HT1080 (cell line): ENCODE data around the gene FAM20A. TPM values are rescaled to one million over a fixed set of nuclear protein-coding genes. Genes with fewer than 3 reads are reported as not detected.
"Not testable (repeated sequence)": the region's sequence is repeated elsewhere in the genome, so short reads cannot be mapped to it uniquely, and the experiment has no call there.

Source experiments
- DNase-seq: peaks from one replicate; pipeline ENCODE4 v3.0.0-alpha.2; 2015; ENCODE audit warnings: low read depth
- total RNA-seq: library from RNA; depleted of rRNA; stranded (reverse); fragments of >200 nt; shearing (Covaris generic); gene quantifications from 2 replicates; pipeline ENCODE4 v1.2.3, GENCODE V29; 2014

The FAM20A gene
- total RNA-seq, 1 experiment from 2014 or later, result not detected

DNA sequence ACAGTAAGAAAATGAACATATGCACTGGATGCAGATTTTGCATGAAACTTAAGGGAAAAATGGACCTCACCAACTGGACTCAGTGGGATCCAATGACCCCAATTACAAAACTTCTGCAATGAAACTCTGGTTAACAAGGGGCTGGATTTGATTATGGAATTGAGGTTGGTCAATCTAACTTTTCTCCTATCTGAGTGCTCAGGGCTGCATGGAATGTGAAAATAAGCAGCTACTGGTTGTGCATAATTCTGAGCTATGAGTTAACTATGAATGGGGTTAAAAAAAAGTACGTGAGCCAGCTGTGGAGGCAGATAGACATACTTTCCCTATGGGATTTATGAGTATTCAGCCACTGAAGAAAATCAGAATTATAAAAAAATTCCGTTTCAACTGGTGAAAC is 9.2 kb downstream of the FAM20A start:
- DNase-seq, result no peak

DNA sequence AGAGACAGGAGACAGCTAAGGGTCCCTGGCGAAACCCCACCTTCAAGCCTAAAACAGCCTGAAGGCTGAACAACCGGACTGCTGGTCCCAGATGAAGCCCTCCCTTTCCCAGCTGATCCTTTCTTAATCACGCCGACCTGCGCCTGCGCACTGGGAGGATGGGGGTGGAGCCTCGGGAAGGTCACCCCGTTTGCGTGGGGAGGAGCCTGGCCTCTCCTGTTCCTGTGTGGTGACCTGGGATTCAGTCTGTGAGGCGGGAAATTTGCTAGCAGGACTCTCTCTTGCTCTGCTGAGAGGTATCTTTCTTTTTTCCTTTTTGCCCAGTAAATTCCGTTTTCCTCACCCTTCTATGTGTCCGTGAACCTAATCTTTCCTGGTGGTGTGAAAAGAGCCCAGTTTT is 9.6 kb downstream of the FAM20A start:
- DNase-seq, result peak; percentile 51

DNA sequence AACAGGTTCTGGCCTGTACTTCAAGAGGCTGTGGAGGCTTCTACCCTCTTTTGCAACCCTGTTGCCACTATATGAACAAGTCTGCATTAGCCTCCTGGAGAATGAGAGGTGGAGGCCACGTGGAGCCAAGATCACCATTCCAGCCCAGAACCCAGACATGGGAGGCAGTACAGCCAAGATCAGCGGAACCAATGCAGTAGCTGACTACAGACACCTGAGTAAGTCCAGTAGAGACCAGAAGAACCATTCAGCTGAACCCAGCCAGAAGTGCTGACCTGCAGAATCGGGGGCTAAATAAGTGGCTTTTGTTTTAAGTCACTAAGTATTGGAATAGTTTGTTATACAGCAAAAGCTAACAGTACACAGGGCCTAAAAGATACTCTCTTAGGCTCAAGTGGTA is 12.1 kb downstream of the FAM20A start:
- no peak for DNase-seq

DNA sequence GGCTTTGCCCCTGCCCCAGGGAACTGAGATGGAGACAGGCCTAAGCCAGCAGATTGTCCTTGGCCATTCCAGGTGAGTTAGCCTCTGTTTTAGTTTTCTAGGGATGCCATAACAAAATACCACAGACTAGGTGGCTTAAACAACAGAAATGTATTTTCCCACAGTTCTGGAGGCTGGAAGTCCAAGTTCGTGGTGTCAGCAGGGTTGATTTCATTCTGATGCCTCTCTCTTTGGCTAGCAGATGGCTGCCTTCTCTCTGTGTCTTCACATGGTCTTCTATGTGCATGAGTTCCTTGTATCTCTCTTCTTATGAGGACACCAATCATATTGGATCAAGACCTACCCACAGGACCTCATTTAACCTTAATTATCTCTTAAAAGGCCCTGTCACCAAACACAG is 12.8 kb downstream of the FAM20A start:
- DNase-seq, result no peak

DNA sequence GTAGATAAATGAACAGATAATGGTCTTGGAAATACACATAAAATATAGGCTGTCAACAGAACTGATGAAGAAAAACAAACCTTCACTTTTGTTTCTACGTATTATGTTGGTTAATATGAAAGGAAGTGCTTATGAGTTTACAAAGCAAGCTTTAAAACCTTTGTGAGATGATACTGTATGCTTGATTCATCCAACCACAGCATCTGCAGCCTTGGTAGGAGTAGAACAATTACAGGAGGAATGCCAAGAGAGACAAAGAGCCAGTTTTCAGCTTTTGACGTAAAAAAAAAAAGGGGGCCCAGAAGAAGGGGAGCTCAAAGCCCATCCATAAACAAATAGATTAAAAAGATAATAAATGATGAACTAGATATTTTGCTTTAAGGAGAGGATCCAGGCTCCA is 13.3 kb downstream of the FAM20A start:
- DNase-seq, result no peak

DNA sequence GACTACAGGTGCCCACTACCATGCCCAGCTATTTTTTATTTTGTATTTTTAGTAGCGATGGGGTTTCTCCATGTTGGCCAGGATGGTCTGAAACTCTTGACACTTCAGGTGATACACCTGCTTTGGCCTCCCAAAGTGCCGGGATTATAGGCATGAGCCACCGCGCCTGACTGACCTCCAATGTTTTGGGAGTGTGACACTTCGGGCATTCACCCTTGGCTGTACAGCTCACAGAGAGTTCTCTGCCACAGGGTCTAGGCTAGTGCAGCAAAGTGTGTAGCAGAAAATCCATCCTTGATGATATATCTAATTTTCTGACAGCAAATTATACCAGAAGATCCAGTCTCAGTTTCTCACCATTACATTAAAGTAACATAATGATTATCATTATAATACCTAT is 14.1 kb downstream of the FAM20A start:
- DNase-seq, result no peak

DNA sequence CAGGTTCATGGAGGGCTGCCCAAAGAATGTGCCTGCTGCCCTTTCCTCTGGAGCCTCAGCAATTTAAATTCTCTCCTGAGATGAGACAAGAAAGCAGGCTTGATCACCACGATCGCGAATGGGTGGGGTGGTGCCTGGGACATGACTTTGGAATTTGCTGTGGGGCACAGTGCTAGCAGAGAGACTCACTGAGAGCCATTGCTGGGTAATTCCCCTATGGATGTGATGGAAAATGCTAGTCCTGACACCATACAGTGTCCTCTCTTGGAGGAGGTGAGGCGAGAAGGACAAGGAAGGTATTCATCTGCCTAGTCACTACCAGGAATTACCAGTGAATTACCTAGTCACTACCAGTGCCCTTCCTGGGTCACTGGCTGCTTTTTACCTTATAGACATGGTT is 15.5 kb downstream of the FAM20A start:
- no peak for DNase-seq

DNA sequence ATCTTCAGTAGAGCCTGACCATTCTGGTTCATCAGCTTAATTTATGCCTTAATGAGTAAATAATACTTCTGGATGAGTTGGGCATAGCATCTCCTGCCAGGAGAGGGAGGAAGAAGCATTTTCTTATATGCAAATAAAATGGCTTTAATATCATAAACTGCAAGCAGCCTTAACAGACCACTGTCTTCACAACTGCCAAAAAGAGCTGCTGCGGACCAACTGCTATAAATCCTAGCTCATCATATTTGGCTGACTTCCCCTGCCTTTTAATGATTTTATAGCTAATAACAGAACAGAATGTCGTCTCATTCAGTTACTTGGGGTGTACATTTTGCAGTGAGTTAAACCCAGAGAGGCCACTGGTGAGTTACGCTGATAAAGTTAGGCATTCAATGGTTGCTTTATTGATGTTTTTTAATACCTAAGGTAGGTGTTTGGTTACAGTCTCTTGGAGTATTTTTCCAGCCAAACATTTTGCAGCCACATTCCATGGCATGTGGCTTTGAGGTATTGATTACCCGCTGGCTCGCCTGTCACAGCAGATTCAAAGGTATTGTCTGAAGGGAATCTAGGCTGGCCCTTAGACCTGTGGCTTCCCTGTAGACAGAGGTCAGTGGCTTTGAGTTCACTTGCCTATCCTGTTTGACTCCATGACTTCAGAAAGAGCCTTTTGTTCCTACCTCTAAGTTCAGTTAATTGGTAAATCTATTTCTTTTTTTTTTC is 16.4 kb downstream of the FAM20A start:
- no peak for DNase-seq

DNA sequence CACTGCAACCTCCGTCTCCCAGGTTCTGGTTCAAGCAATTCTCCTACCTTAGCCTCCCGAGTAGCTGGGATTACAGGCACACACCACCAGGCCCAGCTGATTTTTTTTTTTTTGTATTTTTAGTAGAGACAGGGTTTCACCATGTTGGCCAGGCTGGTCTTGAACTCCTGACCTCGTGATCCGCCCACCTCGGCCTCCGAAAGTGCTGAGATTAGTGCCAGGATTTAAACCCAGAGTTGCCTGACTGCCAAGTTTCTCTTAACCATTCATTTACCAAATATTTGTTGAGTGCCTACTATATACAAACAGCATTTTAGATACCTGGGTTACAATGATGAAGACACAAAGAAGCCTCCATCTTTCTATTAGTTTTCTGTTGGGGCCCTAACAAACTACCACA is 18.3 kb downstream of the FAM20A start:
- DNase-seq, result not testable (repeated sequence)

DNA sequence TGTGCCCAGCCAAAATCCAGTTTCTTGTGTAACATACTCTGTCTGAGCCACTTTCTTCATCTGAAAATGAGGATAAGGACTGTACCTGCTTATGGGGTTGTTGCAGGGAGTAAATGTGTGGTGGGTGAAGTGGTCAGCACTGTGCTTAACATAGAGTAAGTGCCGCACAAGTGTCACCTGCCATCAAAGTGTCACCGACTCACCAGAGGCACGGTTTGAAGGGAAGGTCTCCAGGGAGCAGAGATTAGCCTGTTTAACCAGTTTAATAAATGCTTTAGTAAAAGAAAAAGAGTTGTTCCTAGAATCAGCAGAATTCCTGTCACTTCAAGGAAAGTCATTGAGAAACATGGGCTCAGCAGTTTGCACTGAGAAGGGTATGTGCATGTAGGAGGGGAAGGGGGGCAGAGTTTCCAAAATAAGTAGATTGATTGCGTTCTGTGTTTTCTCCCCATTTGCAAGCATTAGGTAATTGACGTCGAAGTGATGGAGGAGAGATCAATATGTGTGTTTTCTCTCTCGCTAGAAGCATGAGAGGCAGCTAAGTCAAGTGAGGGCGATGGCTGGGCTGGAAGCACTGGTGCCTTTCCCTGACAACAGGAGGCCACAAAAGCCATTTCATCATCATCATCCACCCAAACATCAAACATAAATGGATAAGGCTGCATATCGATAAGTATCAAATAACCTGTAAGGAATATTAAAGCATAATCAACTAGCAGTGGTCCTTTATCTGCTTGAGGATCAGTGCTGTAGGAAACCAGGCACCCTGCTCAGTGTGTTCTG is 19.1 kb downstream of the FAM20A start:
- no peak for DNase-seq

DNA sequence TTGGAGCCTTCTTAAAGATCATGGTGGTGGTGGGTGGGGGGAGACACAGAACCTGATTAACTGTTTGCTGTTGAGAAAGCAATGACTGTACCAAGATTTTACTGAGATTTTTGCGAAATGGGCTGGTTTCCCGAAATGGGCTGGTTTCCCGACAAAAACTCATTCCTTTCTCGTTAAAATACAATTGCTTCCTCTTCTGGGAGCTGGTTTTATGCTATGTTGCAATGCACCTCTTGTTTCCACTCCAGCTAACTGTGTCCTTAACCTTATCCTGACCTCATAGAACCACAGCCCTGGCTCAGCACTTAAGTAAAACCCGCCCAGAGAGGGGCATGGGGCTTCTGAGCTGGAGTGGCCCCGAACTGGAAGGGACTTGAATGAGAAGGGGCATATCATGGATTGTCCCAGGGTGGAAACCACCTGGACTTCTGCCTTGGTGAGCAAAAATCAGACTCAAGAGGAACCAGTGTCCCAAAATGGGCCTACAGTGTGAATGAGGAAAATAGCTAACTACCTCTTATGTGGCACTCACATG is 20.9 kb downstream of the FAM20A start:
- DNase-seq, result peak; percentile 27

DNA sequence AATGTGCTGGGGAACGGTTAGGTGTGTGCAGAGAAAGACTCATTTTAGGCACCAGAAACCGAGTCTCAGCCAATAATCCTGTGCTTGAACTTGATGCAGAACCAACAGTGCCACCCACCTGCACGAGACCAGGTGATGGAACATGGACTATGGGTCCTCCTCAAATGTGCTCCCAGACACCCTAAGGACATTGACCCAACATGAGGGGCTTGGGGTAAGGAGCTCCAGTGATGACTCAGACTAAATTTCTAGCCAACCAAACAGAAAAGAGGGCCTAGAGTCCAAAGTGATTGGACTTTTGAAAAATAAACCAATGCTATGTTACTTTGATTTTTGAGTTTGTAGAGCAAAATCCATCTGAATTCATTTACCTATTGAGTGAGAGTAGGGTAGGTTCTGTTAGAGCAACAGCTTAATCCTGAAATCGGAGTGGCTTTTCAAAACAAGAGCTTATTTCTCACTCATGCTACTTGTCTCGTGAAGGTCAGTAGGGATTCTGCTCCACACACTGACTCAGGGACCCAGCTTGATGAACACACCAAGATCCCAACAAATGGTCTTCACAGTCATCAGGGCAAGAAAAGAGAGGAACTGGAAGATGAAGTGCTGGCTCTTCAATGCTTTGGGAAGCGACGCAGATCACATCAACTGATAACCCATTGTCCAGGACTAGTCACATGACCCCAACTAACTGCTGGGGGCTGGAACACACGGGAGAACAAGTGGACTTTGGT is 21.8 kb downstream of the FAM20A start:
- DNase-seq, result no peak

DNA sequence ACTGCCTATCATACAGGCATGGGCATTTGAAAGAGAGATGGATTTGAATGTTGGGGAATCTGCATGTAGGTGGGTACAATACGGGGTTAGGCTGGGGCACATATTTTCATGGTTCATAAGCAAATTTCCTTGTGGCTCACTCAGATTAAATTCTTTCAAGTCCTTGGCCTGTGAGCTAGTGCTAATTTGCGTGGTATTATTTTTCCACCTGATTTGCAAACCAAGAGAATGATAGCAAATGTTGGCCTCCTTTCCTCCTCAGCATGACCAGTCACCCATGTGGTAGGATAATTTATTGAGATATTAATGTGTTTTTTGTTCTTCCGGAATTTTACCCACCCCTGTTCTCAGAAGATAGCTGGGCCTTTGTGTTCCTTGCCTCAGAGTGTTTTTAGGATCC is 22.9 kb downstream of the FAM20A start:
- DNase-seq, result no peak

DNA sequence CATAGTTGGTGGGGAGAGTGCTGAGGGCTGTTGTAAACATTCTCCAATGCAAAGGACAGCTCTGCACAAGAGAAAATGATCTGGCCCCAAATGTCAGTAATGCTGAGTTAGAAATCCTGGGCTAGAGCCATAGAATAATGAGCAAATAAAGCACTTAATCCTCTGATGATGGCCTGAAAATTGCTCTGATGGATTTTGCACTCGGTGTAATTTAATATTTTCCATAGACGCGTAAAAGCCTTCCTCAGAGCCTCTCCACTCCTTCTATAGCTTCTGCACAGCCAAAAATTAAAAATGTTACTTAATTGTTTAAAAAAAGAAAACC is 23.7 kb downstream of the FAM20A start:
- no peak for DNase-seq

DNA sequence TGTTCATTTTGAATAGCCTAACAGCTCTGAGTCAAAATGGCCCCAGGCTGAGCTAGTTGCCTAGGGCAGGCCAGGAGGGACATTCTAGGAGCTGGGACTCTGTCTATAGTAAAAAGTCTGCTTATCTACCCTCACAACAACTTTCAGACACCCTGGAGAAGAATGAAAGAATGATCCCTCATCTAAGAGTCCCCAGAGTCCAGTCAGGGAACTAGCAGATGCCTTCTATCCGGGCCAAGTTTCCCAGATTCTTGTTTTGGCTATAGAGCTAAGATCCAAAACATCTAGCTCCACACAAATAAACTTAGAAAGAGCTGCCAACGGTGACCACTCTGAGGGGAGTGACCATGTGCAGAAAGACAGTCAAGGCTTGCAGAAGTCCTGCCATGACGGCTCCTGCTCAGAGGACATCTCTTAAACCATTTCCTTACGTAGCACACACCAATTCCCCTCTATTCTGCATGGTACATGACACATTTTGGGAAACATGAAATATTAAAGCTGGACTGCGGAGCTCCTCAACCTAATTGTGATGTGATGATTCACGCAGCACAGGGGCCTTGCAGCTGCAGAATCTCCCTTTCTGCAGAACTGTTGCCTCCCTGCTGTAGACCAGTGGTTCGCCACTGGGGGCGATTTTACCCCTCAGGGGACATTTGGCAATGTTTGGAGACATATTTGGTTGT is 24.2 kb downstream of the FAM20A start:
- DNase-seq, result no peak

DNA sequence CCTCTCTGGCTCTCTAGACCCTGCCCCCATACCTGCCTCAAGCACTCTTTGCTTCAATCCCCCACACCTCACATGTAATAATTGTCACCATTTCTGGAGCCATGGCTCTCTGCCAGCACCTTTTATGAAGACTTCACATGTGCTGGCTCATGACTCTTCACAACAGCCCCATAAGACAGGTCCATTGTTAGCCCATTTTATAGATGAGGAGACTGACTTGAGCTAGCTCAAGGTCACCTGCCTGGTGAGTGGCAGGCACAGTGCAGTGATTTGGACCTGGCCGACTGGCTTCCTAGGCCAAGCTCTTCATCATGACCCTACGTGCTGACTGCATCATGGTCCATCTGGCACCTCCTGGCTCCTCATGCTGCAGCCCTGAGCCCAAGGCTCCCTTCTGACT is 25.0 kb downstream of the FAM20A start:
- no peak for DNase-seq

DNA sequence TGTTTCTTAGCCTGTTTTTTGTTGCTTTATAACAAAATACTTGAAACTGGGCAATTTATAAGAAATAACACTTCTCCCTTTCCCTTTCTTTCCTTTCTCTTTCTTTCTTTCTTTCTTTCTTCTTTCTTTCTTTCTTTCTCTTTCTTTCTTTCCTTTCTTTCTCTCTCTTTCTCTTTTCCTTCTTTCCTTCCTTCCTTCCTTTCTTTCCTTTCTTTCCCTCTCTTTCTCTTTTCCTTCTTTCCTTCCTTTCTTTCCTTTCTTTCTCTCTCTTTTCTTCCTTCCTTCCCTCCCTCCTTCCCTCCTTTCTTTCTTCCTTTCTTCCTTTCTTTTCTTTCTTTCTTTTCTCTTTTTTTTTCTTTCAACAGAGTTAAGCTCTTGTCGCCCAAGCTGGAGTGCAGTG is 27.8 kb downstream of the FAM20A start:
- DNase-seq, result no peak

DNA sequence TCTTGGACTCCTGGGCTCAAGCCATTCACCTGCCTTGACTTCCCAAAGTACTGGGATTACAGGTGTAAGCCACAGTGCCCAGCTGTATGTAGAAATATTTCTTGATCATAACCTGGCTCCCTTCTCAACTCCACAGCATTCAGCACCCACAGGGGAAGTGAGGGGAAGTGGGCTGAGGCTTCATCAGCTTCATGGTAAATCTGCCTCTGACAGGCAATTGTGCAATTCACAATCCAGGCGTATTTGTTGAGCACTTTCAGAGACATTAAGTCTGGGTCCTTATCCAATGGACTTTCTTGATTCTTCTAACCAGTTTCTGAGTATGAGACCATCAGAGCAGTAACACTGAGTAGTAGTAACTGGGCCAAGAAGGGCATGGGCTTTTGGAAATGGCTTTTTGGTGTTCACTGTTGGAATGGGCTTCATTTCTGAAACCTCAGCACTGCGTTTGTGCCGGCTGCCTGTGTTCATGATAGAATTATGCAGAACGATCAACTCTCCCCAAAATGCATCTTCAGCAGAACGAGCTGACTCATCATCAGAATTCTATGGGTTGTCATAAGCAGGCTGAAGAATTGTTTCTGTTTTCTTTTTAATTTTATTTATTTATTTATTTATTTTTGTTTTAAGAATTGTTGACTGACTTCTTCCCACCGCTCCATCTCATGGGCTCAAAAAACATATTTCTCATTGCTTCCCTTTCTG is 28.9 kb downstream of the FAM20A start:
- DNase-seq, result no peak

DNA sequence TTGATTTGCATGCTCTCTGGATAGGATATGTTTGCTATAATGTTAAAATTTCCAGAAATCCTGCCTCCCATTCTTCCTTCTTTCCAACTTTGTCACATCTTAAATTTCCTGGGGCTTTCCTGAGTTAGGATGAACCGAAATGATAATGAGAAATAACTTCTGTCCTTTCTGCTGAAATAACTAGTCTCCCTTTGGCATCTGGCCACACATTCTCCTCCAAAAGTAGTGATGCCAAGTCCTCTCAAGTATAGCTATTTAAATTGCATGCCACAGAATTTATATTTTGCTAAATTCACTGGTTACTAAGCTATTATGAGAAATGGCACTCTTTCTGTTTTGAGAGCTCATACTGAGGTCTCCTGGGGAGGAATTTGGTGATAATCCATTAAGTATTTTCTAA is 30.6 kb downstream of the FAM20A start:
- DNase-seq, result no peak

DNA sequence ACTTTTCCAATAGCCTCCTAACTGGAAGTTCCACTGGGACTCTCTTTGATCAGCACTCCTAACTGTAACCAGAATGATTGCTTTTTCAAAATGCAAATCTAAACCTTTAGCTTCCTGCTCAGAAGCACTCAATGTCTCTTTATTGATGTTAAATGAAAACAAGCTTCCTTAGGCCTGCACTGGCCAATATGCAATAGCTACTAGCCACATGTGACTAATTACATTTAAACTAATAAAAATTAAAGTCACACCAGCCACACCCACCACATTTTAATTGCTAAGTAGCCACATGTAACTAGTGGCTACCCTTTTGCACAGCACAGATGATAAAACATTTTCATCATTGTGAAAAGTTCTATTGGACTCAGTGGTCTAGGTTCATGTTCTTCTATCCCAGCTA is 31.8 kb downstream of the FAM20A start:
- no peak for DNase-seq

DNA sequence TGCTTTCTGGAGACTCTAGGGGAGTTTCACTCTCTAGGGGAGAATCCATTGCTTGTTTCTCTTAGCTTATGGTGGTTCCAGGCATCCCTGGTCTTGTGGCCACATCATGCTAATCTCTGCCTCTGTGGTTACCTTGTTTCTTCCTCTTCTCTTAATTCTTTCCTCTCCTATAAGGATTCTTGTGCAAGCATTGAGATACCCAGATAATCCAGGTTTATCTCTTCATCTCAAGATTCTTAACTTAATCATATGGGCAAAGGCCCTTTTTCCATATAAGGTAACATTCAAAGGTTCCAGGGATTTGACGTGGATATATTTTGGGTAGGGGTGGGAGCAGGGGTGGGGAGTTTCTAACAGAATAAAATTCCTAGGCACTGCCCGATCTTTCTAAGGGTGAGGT is 32.6 kb downstream of the FAM20A start:
- DNase-seq, result no peak
